NT2/D1 (cell line): ENCODE results near the gene CARD14.

Experiments
- SUZ12 ChIP-seq: IDR thresholded peaks from 2 replicates; pipeline ENCODE4 v1.6.1; 2011; ENCODE audit not compliant: insufficient read length, insufficient read depth; ENCODE audit errors: extremely low read depth
- YY1 ChIP-seq: IDR thresholded peaks from 2 replicates; pipeline ENCODE4 v1.6.1; 2011; ENCODE audit not compliant: insufficient read length, insufficient read depth

GRCh38 chr17:80124351-80124981 lies 45.4 kb upstream of the CARD14 start:
- no peak for TF ChIP-seq YY1
- no peak for TF ChIP-seq SUZ12
